ENCODE results near the gene SPR.

The SPR gene

GRCh38 chr2:72916743-72917137, 29.5 kb downstream of the SPR start:
- DNase-seq, result no peak

- DNase-seq, result peak; percentile 47 to 55
Measured at GRCh38 chr2:72917138-72917876, 30.1 kb downstream of the SPR start, which contains the start of gene EMX1. EMX1 (plus strand) TSS chr2:72917519; CDS start chr2:72917853, 334 bp downstream.

- no peak for DNase-seq
Measured at GRCh38 chr2:72917877-72918553, 30.8 kb downstream of the SPR start.

- no peak for DNase-seq
Measured at GRCh38 chr2:72919414-72920317, 32.5 kb downstream of the SPR start.

GRCh38 chr2:72920318-72921087, 33.3 kb downstream of the SPR start:
- DNase-seq, result no peak

- no peak for DNase-seq
Measured at GRCh38 chr2:72921088-72921851, 34.1 kb downstream of the SPR start.

- DNase-seq, result no peak
Measured at GRCh38 chr2:72921853-72922252, 34.6 kb downstream of the SPR start.

- no peak for DNase-seq
Measured at GRCh38 chr2:72923833-72924352, 36.7 kb downstream of the SPR start.

- DNase-seq, result no peak
Measured at GRCh38 chr2:72924353-72925240, 37.4 kb downstream of the SPR start.

GRCh38 chr2:72925328-72925943, 38.2 kb downstream of the SPR start:
- no peak for DNase-seq

GRCh38 chr2:72926368-72926767, 39.2 kb downstream of the SPR start:
- DNase-seq, result no peak

GRCh38 chr2:72926811-72927465, 39.7 kb downstream of the SPR start:
- no peak for DNase-seq

- DNase-seq, result no peak
Measured at GRCh38 chr2:72927619-72928550, 40.7 kb downstream of the SPR start.

GRCh38 chr2:72929010-72929409, 41.8 kb downstream of the SPR start:
- DNase-seq, result no peak

- DNase-seq, result no peak
Measured at GRCh38 chr2:72931280-72931910, 44.2 kb downstream of the SPR start.

GRCh38 chr2:72932045-72932740, 45.0 kb downstream of the SPR start:
- no peak for DNase-seq

GRCh38 chr2:72932805-72933204, 45.6 kb downstream of the SPR start:
- no peak for DNase-seq
